ENCODE data around the gene TSHZ1.

Gene TSHZ1

GRCh38 chr18:75249175-75249518 is 38.5 kb downstream of the TSHZ1 start:
- Mint-ChIP-seq H3K27me3 (no peaks in the 10 kb centered on the region), H3K36me3 (peaks cover 3% of the 10 kb centered on the region), H3K4me1 (peaks cover 57% of the 10 kb centered on the region), H3K4me3 (no peak overlapping the region), H3K9me3 (peaks cover 4% of the 10 kb centered on the region), H3K27ac (peak overlapping the region; percentile 84)
- no peak for DNase-seq
- CTCF ChIA-PET: no interaction called here

DNA sequence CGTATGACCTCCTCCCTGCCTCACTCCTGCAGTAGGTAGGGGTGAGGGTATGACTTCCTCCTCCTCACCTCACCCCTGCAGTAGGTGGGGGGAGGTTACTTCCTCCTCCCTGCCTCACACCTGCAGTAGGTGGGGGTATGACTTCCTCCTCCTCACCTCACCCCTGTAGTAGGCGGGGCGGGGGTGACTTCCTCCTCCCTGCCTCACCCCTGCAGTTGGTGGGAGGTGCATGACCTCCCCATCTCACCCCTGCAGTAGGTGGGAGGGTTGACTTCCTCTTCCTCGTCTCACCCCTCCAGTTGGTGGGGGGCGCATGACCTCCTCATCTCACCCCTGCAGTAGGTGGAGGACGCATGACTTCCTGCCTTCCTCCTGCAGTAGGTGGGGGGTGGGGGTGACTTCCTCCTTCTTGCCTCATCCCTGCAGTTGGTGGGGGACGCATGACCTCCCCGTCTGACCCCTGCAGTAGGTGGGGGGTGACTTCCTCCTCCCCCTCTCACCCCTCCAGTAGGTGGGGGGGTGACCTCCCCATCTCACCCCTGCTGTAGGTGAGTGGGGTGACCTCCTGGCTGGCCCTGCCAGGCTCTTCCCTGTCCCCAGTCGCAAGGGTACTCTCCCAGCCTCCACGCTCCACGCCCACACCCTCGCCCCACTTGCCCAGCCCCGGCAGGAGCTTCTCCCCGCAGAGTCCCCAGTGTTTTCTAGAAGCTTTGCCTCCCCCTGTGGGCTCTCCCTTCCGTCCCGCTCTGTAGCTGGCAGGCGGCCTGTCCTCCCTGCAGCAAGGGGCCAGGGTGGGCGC is 39.3 kb downstream of the TSHZ1 start:
- no peaks in the 10 kb centered on the region for H3K27me3 Mint-ChIP-seq
- peaks cover 3% of the 10 kb centered on the region for H3K36me3 Mint-ChIP-seq
- DNase-seq: peak; percentile 54
- H3K4me3 Mint-ChIP-seq: no peak overlapping the region
- CTCF ChIA-PET: no interaction called here
- peaks cover 51% of the 10 kb centered on the region for H3K4me1 Mint-ChIP-seq
- H3K9me3 Mint-ChIP-seq: peaks cover 4% of the 10 kb centered on the region
- H3K27ac Mint-ChIP-seq: peak overlapping the region; percentile 84

GRCh38 chr18:75250471-75250821 is 39.8 kb downstream of the TSHZ1 start:
- H3K27me3 Mint-ChIP-seq: no peaks in the 10 kb centered on the region
- no peak for DNase-seq
- H3K36me3 Mint-ChIP-seq: peaks cover 3% of the 10 kb centered on the region
- peaks cover 4% of the 10 kb centered on the region for H3K9me3 Mint-ChIP-seq
- no peak overlapping the region for H3K4me3 Mint-ChIP-seq
- H3K4me1 Mint-ChIP-seq: peaks cover 47% of the 10 kb centered on the region
- CTCF ChIA-PET: no interaction called here
- no peak overlapping the region for H3K27ac Mint-ChIP-seq

GRCh38 chr18:75251466-75251865 is 40.9 kb downstream of the TSHZ1 start:
- Mint-ChIP-seq H3K27me3 (no peaks in the 10 kb centered on the region), H3K4me3 (no peak overlapping the region), H3K4me1 (peaks cover 37% of the 10 kb centered on the region), H3K27ac (no peak overlapping the region), H3K36me3 (peaks cover 3% of the 10 kb centered on the region), H3K9me3 (peaks cover 4% of the 10 kb centered on the region)
- DNase-seq: no peak
- CTCF ChIA-PET: no interaction called here

DNA sequence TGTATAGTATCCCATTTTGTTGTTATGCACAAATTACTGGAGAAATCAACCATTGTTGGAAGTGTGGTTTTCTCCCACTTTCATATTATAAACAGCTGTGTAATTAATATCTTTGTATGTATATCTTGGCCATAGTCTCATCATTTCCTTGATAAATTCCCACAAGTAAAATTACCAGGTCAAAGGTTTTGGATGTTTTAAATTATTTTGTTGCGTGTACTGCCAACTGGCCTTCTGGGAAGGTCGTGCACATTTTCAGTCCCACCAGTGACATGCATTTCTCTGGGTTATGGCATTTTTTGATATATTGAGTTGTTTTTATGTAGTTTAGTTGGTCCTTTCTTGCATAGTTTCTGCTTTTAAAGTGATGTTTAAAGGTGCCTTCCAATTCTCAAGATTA is 41.5 kb downstream of the TSHZ1 start:
- H3K27ac Mint-ChIP-seq: no peak overlapping the region
- no peak for DNase-seq
- H3K4me1 Mint-ChIP-seq: peaks cover 31% of the 10 kb centered on the region
- peaks cover 3% of the 10 kb centered on the region for H3K36me3 Mint-ChIP-seq
- H3K9me3 Mint-ChIP-seq: peaks cover 4% of the 10 kb centered on the region
- no peaks in the 10 kb centered on the region for H3K27me3 Mint-ChIP-seq
- H3K4me3 Mint-ChIP-seq: no peak overlapping the region
- CTCF ChIA-PET: no interaction called here

- CTCF ChIA-PET: no interaction called here
- Mint-ChIP-seq H3K4me3 (no peak overlapping the region), H3K4me1 (peaks cover 24% of the 10 kb centered on the region), H3K27me3 (no peaks in the 10 kb centered on the region), H3K36me3 (peaks cover 2% of the 10 kb centered on the region), H3K27ac (no peak overlapping the region), H3K9me3 (peaks cover 4% of the 10 kb centered on the region)
- no peak for DNase-seq
Measured at GRCh38 chr18:75253043-75253442, 42.4 kb downstream of the TSHZ1 start.

DNA sequence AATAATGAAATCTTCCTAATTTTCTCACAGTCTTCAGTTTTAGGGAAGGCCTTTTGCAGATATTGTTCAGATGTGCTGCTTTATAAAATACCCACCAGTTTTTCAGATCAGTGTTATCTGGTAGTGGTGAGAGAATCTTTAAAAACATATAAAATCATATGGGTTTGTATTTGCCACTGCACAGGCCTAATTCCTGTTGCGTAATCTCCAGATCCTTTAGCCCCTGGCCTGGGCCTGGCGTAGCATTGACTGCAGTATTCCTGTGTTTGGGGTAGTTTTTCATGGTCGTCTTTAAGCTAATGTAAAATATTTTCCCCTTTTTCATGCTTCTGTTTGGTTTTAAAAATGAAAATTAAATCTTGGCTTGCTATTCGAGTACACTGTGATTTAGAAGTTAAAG is 43.2 kb downstream of the TSHZ1 start:
- H3K4me1 Mint-ChIP-seq: peaks cover 16% of the 10 kb centered on the region
- peaks cover 2% of the 10 kb centered on the region for H3K36me3 Mint-ChIP-seq
- no peaks in the 10 kb centered on the region for H3K27me3 Mint-ChIP-seq
- no peak overlapping the region for H3K4me3 Mint-ChIP-seq
- DNase-seq: no peak
- H3K9me3 Mint-ChIP-seq: peaks cover 4% of the 10 kb centered on the region
- CTCF ChIA-PET: no interaction called here
- no peak overlapping the region for H3K27ac Mint-ChIP-seq

- no peaks in the 10 kb centered on the region for H3K9me3 Mint-ChIP-seq
- no peak overlapping the region for H3K27ac Mint-ChIP-seq
Measured at GRCh38 chr18:75255094-75255493, 44.5 kb downstream of the TSHZ1 start.

GRCh38 chr18:75256376-75256775 is 45.8 kb downstream of the TSHZ1 start:
- peaks cover 5% of the 10 kb centered on the region for H3K4me1 Mint-ChIP-seq
- H3K27me3 Mint-ChIP-seq: no peaks in the 10 kb centered on the region
- no peaks in the 10 kb centered on the region for H3K9me3 Mint-ChIP-seq
- DNase-seq: no peak
- no peak overlapping the region for H3K4me3 Mint-ChIP-seq
- no peaks in the 10 kb centered on the region for H3K36me3 Mint-ChIP-seq
- CTCF ChIA-PET: no interaction called here
- no peak overlapping the region for H3K27ac Mint-ChIP-seq

More at GRCh38 chr18:75255094-75255493, 44.5 kb downstream of the TSHZ1 start:
- CTCF ChIA-PET: no interaction called here
- no peaks in the 10 kb centered on the region for H3K36me3 Mint-ChIP-seq
- no peaks in the 10 kb centered on the region for H3K27me3 Mint-ChIP-seq
- no peak overlapping the region for H3K4me3 Mint-ChIP-seq
- DNase-seq: no peak
- H3K4me1 Mint-ChIP-seq: peaks cover 5% of the 10 kb centered on the region

DNA sequence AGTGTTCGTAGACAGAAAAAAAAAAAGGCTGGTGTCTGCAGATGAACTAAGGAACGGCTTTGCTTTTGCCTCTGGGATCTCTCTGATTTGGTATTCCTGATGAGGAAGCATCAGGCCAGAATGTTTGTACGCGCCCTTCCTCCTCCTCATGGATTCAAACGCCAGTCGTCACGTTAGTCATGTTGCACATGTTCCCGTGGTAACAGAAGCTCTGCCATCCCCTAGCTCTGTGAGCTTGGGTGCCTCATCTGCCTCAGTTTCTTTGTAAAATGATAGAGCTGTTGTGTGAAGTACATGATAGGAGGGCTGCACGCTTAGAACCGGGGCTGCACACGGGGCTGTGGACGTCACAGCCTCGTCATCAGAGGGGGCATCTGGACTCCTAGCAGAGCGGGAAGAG is 47.0 kb downstream of the TSHZ1 start:
- peaks cover 3% of the 10 kb centered on the region for H3K36me3 Mint-ChIP-seq
- no peak overlapping the region for H3K4me3 Mint-ChIP-seq
- H3K27me3 Mint-ChIP-seq: no peaks in the 10 kb centered on the region

DNA sequence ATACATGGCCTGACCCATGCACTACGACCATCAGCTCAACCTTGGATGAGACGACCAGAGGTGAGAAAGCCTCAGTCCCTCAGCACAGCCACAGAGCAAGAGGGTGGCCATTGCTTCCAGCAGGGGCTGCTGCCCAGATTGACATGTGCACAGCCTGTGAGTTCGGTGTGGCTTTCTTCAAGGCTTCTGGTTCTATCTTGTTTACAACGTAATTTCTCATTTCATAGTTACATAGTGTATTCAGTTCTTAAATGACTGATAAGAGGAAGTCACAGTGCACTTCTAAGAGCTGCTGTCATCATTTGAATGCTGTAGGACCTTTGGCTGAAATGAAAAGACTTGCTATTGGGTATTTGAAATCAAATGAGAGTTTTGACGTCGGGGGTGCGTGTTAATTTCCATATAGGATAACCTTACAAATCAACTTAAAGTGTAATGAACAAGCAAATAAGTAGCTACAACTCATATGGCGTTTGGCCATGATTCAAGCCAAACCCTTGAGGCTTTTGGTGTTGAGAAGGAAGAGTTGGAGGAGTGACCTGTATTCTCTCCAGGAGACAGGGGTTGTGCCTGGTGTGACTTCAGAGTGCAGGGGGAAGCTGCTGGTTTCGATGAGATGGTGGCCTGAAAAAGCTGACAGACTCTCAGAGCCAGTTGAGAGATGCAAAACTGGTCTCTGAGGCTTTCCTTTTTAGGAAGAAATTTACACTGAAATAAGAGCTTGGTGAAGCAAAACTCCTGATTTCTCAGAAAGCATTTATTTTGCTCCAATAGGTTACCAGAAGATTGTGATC is 51.0 kb downstream of the TSHZ1 start:
- peaks cover 17% of the 10 kb centered on the region for H3K4me1 Mint-ChIP-seq
- DNase-seq: no peak
- peak overlapping the region; percentile 9 for H3K27ac Mint-ChIP-seq
- H3K4me3 Mint-ChIP-seq: no peak overlapping the region
- H3K9me3 Mint-ChIP-seq: no peaks in the 10 kb centered on the region
- H3K27me3 Mint-ChIP-seq: no peaks in the 10 kb centered on the region
- peaks cover 3% of the 10 kb centered on the region for H3K36me3 Mint-ChIP-seq
- CTCF ChIA-PET: interaction anchor here (1.1 kb wide), 1 partner anchor 365 kb away, joined by 3 read pairs; no protein-coding TSS in a partner anchor

More for the DNA sequence above, 47.0 kb downstream of the TSHZ1 start:
- CTCF ChIA-PET: interaction anchor here (0.6 kb wide), 1 partner anchor 1119 kb away, joined by 3 read pairs; no protein-coding TSS in a partner anchor
- no peak overlapping the region for H3K27ac Mint-ChIP-seq
- no peak for DNase-seq
- peaks cover 14% of the 10 kb centered on the region for H3K4me1 Mint-ChIP-seq
- H3K9me3 Mint-ChIP-seq: no peaks in the 10 kb centered on the region

GRCh38 chr18:75262511-75262910 is 51.9 kb downstream of the TSHZ1 start:
- H3K4me1 Mint-ChIP-seq: peaks cover 17% of the 10 kb centered on the region
- H3K36me3 Mint-ChIP-seq: peaks cover 3% of the 10 kb centered on the region
- CTCF ChIA-PET: interaction anchor here (1.1 kb wide), 1 partner anchor 366 kb away, joined by 3 read pairs; no protein-coding TSS in a partner anchor
- no peaks in the 10 kb centered on the region for H3K9me3 Mint-ChIP-seq
- H3K4me3 Mint-ChIP-seq: no peak overlapping the region
- no peak overlapping the region for H3K27ac Mint-ChIP-seq
- H3K27me3 Mint-ChIP-seq: no peaks in the 10 kb centered on the region
- no peak for DNase-seq

GRCh38 chr18:75264195-75264594 is 53.6 kb downstream of the TSHZ1 start:
- H3K4me1 Mint-ChIP-seq: peaks cover 17% of the 10 kb centered on the region
- H3K36me3 Mint-ChIP-seq: peaks cover 3% of the 10 kb centered on the region
- no peaks in the 10 kb centered on the region for H3K27me3 Mint-ChIP-seq
- no peak overlapping the region for H3K27ac Mint-ChIP-seq
- no peak for DNase-seq
- no peaks in the 10 kb centered on the region for H3K9me3 Mint-ChIP-seq
- no peak overlapping the region for H3K4me3 Mint-ChIP-seq
- CTCF ChIA-PET: interaction anchor here (0.6 kb wide), 1 partner anchor 1268 kb away, joined by 3 read pairs; no protein-coding TSS in a partner anchor

GRCh38 chr18:75264926-75265597 is 54.5 kb downstream of the TSHZ1 start:
- peaks cover 17% of the 10 kb centered on the region for H3K4me1 Mint-ChIP-seq

More at GRCh38 chr18:75264926-75265597, 54.5 kb downstream of the TSHZ1 start:
- Mint-ChIP-seq H3K36me3 (peaks cover 3% of the 10 kb centered on the region), H3K27ac (no peak overlapping the region), H3K4me3 (no peak overlapping the region), H3K9me3 (no peaks in the 10 kb centered on the region), H3K27me3 (no peaks in the 10 kb centered on the region)
- no peak for DNase-seq
- CTCF ChIA-PET: interaction anchor here (0.7 kb wide), 1 partner anchor 864 kb away, joined by 3 read pairs; no protein-coding TSS in a partner anchor

Data from activated naive CD4-positive, alpha-beta T cell treated with anti-CD3 and anti-CD28 coated beads, Interleukin-2, amount 10 ng/mL, durations not matched to agents 7 days and 5 days (primary cell).